Measurements from ENCODE around the gene CCDC86.

The CCDC86 gene

DNA sequence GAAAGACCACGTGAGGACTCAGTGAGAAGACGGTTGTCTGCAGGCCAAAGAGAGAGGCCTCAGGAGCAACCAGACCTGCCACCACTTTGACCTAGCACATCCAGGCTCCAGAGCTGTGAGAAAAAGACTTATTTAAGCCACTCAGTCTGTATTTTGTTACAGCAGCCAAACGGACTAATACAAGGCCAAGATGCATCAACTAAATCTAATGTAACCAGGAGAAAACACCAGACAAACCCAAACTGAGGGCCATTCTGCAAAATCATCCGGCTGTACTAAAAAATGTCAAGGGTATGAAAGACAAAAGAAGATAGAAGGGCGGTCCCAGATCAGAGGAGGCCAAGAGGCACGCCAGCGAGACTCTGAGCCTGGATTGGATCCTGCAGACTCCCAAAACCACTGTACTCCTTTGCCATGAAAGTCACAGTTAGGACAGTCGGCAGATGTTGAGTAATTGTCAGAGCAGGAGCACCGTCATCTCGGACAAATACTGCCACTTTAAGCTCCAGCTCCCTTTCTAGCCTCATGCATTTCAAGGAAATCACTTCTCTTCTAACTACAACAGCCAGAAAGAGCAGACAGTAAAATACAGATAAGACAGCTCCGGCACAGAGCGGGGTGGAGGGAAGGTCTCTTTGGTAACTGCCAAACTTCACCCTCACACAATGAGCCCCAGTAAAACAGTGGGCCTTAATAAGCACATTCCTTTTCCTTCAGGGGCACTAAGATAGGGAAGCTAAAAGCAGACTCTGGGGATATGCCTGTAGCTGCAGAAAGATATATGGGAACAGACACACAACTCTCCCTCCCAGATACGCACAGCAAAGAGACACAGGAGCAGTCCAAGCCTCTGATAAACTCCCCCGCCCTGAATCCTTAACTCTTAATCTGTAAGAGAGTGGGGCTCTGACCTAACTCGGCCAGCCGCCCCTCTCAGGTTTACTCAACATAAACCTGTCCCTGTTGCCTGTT, 21.9 kb downstream of the CCDC86 start:
- Mint-ChIP-seq H3K9me3 (no peaks in the 10 kb centered on the region), H3K36me3 (ENCODE audit: low read depth) (no peaks in the 10 kb centered on the region), H3K4me3 (peak overlapping the region; percentile 4), H3K27me3 (ENCODE audit: low read depth) (peaks cover 3% of the 10 kb centered on the region), H3K4me1 (ENCODE audit: low read depth) (peaks cover 54% of the 10 kb centered on the region), H3K27ac (peak overlapping the region; percentile 42)
- DNase-seq (ENCODE audit: low spot score) = no peak

DNA sequence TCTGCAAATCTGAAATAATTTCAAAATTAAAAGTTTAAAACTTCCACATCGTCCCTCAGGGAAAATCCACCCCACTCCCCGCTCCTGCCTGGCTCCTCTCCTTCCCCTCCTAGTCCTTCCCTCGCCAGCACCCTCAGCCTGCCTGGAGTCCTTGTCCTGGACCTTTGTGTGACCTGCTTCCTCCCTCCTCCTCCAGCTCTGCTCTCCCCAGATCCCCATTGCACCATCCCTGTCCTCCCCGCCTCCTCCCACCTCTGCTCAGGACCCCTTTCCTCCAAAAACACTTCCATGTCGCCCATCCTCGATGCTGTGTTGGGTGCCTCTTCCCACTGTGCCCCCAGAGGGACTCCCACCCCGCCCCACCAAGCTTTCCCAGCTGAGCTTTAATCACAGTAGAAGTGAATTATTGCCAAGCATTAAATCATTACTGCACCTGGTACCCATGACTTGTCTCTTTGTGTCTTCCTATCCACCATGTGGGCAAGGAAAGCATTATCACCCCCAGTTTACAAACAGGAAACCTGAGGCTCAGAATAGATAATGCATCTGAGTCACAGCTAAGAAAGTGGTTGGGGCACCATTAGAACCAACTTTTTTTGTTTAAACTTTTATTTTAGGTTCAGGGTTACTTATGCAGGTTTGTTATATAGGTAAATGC, 23.1 kb downstream of the CCDC86 start:
- DNase-seq (ENCODE audit: low spot score) = no peak
- H3K4me3 Mint-ChIP-seq = peak overlapping the region; percentile 44

DNA sequence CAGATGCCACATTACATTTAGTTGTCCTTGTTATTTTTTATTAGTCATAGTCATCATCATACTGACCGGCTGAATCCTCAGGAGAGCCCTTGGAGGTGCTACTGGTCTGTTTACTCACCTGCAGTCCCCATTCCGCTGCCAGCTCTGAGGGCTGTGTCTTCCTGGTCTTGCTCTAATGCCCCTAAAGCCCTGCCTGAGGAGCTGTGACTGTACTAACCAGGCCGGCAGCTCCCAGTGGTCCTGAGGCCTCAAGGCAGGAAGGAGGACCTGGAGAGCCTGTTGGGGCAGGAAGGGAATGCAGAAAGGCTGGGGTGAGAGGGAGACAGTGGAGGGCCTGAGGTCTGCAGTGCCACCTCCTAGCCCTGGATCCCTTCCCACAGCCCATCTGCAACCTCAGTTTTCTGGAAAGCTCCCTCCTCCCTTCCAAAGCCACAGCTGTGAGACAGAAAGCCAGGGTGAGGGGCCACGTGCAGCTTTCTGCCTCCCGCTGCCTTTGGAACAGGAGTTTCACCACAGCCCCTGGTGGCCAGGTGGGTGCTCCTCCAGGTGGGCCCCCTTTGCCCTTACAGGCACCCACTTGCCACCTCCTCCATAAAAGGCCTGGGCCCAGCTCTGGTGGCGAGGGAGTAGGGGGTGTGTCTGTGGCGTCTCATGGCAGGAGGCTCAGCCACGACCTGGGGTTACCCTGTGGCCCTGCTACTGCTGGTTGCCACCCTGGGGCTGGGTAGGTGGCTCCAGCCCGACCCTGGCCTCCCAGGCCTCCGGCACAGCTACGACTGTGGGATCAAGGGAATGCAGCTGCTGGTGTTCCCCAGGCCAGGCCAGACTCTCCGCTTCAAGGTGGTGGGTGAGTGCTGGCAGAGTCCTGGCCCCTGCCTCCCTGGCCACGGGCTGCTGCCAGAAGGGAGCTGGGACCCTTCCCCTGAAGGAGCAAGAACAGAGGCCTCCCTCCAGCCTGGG, 25.3 kb downstream of the CCDC86 start, which contains the start of gene ZP1:
Gene ZP1, plus strand, starts transcription at position 632 of the 960 bp plus-strand sequence. Its CDS starts 20 bp downstream, at position 652.
- peak within 1 kb of the TSS; percentile 68 for H3K27ac Mint-ChIP-seq
- H3K4me1 Mint-ChIP-seq (ENCODE audit: low read depth) = peaks cover 71% of the 10 kb centered on the region
- peak within 1 kb of the TSS; percentile 14 for H3K4me3 Mint-ChIP-seq
- DNase-seq (ENCODE audit: low spot score) = no peak
- H3K27me3 Mint-ChIP-seq (ENCODE audit: low read depth) = peaks cover 3% of the 10 kb centered on the region
- no peaks in the 10 kb centered on the region for H3K9me3 Mint-ChIP-seq
- no peaks in the 10 kb centered on the region for H3K36me3 Mint-ChIP-seq (ENCODE audit: low read depth)

More for the DNA sequence above, 23.1 kb downstream of the CCDC86 start:
- Mint-ChIP-seq H3K9me3 (no peaks in the 10 kb centered on the region), H3K27me3 (ENCODE audit: low read depth) (peaks cover 3% of the 10 kb centered on the region), H3K27ac (peak overlapping the region; percentile 78), H3K36me3 (ENCODE audit: low read depth) (no peaks in the 10 kb centered on the region), H3K4me1 (ENCODE audit: low read depth) (peaks cover 56% of the 10 kb centered on the region)

DNA sequence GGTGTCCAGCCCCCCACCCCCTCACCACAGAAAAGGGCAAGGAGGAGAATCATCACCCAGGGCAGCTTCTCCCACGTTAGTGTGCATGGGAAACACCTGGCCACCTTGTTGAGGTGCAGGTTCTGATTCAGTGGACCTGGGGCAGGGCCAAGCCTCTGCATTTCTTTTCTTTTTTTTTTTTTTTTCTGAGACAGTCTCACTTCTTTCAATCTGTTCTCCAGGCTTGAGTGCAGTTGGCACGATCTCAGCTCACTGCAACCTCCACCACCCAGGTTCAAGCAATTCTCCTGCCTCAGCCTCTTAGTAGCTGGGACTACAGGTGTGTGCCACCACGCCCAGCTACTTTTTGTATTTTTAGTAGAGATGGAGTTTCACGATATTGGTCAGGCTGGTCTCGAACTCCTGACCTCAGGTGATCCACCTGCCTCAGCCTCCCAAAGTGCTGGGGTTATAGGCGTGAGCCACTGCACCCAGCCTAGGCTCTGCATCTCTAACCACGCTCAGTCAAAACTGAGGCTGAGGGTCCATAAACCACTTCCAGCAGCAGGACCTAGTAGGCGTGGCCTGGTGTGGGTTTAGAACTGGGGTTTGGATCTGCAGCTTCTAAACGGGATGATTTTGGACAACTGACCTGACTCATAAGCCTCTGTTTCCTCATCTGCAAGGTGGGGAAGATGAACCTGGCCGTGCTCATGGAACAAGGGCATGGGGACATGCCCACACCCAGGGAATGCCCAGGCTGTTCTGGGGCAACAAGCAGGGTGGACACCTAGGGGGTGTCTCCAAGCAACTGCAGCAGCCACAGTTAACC, 26.2 kb downstream of the CCDC86 start:
- Mint-ChIP-seq H3K27ac (peak overlapping the region; percentile 68), H3K27me3 (ENCODE audit: low read depth) (peaks cover 3% of the 10 kb centered on the region), H3K9me3 (no peaks in the 10 kb centered on the region), H3K36me3 (ENCODE audit: low read depth) (no peaks in the 10 kb centered on the region), H3K4me3 (peak overlapping the region; percentile 14), H3K4me1 (ENCODE audit: low read depth) (peaks cover 75% of the 10 kb centered on the region)
- no peak for DNase-seq (ENCODE audit: low spot score)

DNA sequence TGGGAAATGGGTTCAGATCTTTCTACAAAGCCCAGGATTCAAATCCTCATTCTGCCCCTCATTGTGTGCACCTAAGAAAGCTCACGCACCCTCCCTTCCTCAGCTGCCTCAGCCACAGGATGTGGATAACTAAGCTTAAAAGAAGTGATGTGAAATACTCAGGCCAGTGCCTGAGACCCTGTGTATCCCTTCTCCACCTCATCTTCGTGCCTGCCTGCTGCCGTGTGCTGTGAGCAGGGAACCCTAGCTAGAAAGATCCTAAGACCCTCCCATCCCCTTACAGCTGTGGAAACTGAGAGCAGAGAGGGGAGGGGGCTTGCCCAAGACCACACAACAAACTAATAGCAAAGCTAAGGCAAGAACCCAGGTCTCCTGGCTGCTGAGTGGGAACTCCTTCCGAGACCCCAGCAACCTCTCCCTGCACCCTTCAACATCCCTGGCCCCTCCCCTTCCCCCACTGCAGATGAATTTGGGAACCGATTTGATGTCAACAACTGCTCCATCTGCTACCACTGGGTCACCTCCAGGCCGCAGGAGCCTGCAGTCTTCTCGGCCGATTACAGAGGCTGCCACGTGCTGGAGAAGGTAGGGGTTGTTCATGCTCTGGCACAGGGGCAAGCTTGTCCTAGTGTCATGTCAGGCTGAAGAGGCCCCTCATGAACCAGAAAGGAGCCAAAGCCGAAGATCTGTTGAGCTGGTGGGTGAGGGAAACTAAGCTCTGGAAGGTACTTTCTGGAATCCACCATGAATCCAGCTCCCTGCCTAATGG, 27.0 kb downstream of the CCDC86 start:
- H3K27ac Mint-ChIP-seq = peak overlapping the region; percentile 68
- H3K27me3 Mint-ChIP-seq (ENCODE audit: low read depth) = no peaks in the 10 kb centered on the region
- H3K9me3 Mint-ChIP-seq = no peaks in the 10 kb centered on the region
- H3K4me1 Mint-ChIP-seq (ENCODE audit: low read depth) = peaks cover 76% of the 10 kb centered on the region
- no peaks in the 10 kb centered on the region for H3K36me3 Mint-ChIP-seq (ENCODE audit: low read depth)
- H3K4me3 Mint-ChIP-seq = peak overlapping the region; percentile 14
- DNase-seq (ENCODE audit: low spot score) = no peak

DNA sequence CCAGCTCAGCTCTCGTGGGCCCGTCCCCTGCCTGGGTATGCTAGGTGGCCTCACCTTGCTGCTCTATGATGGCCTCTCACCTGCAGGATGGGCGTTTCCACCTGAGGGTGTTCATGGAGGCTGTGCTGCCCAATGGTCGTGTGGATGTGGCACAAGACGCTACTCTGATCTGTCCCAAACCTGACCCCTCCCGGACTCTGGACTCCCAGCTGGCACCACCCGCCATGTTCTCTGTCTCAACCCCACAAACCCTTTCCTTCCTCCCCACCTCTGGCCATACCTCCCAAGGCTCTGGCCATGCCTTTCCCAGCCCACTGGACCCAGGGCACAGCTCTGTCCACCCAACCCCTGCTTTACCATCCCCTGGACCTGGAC, 27.5 kb downstream of the CCDC86 start:
- no peaks in the 10 kb centered on the region for H3K36me3 Mint-ChIP-seq (ENCODE audit: low read depth)
- H3K4me1 Mint-ChIP-seq (ENCODE audit: low read depth) = peaks cover 76% of the 10 kb centered on the region
- DNase-seq (ENCODE audit: low spot score) = no peak
- no peaks in the 10 kb centered on the region for H3K9me3 Mint-ChIP-seq
- H3K27me3 Mint-ChIP-seq (ENCODE audit: low read depth) = no peaks in the 10 kb centered on the region
- H3K27ac Mint-ChIP-seq = peak overlapping the region; percentile 45
- no peak overlapping the region for H3K4me3 Mint-ChIP-seq

DNA sequence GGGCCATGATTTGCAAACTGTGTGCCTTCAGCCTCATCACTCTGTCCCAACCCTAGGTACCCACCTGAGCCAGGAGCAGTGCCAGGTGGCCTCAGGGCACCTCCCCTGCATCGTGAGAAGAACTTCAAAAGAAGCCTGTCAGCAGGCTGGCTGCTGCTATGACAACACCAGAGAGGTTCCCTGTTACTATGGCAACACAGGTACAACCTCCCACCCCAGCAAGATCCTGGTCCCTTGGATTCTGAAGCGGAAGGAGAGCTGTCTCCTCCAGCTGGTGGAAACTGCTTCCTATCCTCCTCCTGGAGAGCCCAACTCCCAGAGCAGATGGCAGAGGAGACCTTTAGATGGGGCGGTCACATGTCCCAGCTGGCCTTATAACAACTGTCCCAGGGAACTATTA, 28.4 kb downstream of the CCDC86 start:
- Mint-ChIP-seq H3K4me1 (ENCODE audit: low read depth) (peaks cover 74% of the 10 kb centered on the region), H3K9me3 (no peaks in the 10 kb centered on the region), H3K27me3 (ENCODE audit: low read depth) (no peaks in the 10 kb centered on the region), H3K4me3 (no peak overlapping the region), H3K36me3 (ENCODE audit: low read depth) (peaks cover 2% of the 10 kb centered on the region), H3K27ac (peak overlapping the region; percentile 69)
- DNase-seq (ENCODE audit: low spot score) = no peak

DNA sequence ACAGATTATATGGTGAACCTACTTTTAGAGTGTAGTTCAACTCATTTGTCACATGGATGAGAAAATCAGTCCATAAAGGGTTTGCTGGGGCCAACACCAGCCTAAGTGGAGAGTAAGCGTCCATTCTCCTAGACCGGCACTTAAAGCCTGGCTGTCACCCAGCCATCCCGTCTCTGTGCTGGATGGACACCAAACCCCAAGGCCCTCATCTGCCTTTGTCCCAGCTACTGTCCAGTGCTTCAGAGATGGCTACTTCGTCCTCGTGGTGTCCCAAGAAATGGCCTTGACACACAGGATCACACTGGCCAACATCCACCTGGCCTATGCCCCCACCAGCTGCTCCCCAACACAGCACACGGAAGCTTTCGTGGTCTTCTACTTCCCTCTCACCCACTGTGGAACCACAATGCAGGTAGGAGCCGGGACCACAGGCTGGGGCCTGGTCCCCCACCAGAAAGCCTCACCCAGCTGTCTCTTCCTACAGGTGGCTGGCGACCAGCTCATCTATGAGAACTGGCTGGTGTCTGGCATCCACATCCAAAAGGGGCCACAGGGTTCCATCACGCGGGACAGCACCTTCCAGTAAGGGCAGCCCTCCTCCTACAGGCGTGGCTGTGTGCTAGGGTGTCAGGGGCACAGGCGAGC, 28.9 kb downstream of the CCDC86 start:
- Mint-ChIP-seq H3K4me1 (ENCODE audit: low read depth) (peaks cover 70% of the 10 kb centered on the region), H3K36me3 (ENCODE audit: low read depth) (peaks cover 2% of the 10 kb centered on the region), H3K9me3 (no peaks in the 10 kb centered on the region), H3K27ac (peak overlapping the region; percentile 82), H3K27me3 (ENCODE audit: low read depth) (no peaks in the 10 kb centered on the region), H3K4me3 (peak overlapping the region; percentile 63)
- no peak for DNase-seq (ENCODE audit: low spot score)

DNA sequence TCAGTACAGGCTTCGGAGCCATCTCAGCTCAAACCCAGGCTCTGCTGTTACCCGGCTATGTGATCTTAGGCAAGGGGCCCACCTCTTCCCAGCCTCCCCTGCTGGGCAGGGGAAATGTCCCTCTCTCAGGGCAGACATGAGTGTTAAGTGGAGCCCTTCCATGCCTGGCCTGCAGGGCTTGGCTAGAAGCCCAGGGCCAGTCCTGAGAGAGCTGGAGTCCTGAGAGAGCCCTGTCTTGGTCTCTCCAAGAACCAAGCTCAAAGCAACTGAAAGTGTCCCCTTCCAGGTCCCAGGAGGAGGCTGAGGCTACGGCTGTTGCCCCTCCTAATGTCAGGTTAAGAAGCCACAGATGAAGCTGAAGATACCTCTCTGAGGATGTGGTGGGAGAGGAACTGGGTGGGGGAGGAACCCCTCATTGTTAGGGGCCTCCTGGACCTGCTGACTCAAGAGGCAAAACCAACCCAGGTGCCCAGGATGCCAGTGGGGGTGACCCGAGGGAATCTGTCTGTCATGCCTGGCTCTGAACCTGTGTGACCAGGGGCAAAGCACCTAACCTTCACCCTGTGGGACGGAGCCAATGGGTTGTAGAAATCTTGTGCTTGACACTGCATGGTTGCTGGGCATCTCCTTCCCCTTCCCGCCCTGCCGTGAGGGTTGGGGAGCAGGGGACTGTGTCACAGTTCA, 29.6 kb downstream of the CCDC86 start:
- peaks cover 68% of the 10 kb centered on the region for H3K4me1 Mint-ChIP-seq (ENCODE audit: low read depth)
- peak overlapping the region; percentile 63 for H3K4me3 Mint-ChIP-seq
- H3K9me3 Mint-ChIP-seq = no peaks in the 10 kb centered on the region
- H3K27ac Mint-ChIP-seq = peak overlapping the region; percentile 82
- no peaks in the 10 kb centered on the region for H3K27me3 Mint-ChIP-seq (ENCODE audit: low read depth)
- no peak for DNase-seq (ENCODE audit: low spot score)
- H3K36me3 Mint-ChIP-seq (ENCODE audit: low read depth) = peaks cover 2% of the 10 kb centered on the region

DNA sequence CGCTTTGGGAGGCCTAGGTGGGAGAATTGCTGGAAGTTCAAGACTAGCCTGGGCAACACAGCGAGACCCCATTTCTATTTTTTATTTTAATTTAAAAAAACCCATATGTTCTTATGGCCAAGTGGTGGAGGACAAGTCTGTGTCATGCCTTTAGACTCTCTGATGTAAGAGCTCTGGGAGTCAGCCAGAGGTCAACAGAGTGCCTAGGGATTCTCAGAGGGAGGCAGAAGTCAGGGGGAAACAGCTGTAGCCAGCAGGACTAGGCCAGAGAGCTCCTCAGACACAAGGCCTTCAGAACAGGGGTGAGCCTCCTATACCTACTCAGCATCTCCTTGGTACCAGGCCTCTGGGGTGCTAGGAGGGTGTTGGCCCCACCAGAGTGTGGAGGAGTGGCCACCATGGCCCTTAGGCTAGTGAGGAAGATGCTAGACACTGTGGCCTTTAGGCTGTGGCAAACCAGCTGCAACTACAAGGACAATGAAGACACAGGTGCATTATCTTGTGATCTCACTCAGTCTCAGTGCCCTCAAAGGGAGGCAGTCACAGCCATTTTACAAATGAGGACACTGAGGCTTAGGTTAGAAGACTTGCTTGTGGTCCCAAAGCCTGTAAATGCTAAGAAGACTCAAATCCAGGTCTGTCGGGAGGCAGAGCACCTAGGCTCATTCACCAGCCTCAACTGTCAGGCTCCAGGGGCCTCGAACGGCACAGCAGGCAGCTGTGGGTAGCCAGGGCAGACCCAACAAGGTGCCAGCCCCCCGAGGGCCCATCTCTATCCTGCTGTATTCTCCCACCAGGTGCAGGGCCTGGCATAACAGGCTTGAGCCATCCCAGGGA, 30.4 kb downstream of the CCDC86 start:
- H3K4me3 Mint-ChIP-seq = peak overlapping the region; percentile 63
- no peaks in the 10 kb centered on the region for H3K27me3 Mint-ChIP-seq (ENCODE audit: low read depth)
- peaks cover 64% of the 10 kb centered on the region for H3K4me1 Mint-ChIP-seq (ENCODE audit: low read depth)
- DNase-seq (ENCODE audit: low spot score) = no peak
- no peaks in the 10 kb centered on the region for H3K9me3 Mint-ChIP-seq
- H3K27ac Mint-ChIP-seq = peak overlapping the region; percentile 82
- H3K36me3 Mint-ChIP-seq (ENCODE audit: low read depth) = peaks cover 2% of the 10 kb centered on the region

DNA sequence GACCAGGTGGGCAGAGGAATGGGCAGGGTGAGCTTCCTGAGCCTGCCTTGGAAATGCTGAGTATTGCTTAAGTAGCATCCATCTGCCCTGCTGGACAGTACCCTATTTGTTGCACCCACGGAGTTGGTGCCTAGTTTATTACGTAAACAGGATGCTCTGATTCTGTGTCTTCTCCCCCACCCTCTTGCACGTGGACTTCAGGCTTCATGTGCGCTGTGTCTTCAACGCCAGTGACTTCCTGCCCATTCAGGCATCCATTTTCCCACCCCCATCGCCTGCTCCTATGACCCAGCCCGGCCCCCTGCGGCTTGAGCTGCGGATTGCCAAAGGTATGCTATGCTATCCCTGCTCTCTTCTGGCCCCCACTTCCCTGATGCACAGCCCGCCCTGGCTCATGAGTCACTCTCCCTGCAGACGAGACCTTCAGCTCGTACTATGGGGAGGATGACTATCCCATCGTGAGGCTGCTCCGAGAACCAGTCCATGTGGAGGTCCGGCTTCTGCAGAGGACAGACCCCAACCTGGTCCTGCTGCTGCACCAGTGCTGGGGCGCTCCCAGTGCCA, 31.1 kb downstream of the CCDC86 start:
- peaks cover 7% of the 10 kb centered on the region for H3K36me3 Mint-ChIP-seq (ENCODE audit: low read depth)
- H3K27me3 Mint-ChIP-seq (ENCODE audit: low read depth) = no peaks in the 10 kb centered on the region
- H3K4me1 Mint-ChIP-seq (ENCODE audit: low read depth) = peaks cover 69% of the 10 kb centered on the region
- DNase-seq (ENCODE audit: low spot score) = no peak
- peak overlapping the region; percentile 54 for H3K4me3 Mint-ChIP-seq
- peak overlapping the region; percentile 80 for H3K27ac Mint-ChIP-seq
- no peaks in the 10 kb centered on the region for H3K9me3 Mint-ChIP-seq

Data from T-helper 2 cell treated with Interferon-gamma antibody and Interleukin-4, amounts not matched to agents 5 μg/mL and 100 μg/mL, for 36 hours (primary cell).